ENCODE results near the gene CACNG8.

- TF ChIP-seq EZH2 (IDR thresholded peaks at IDR 0.05; ENCODE audit: insufficient read depth, poor library complexity, severe bottlenecking): no peak
- no peak for TF ChIP-seq EZH2phosphoT487 (IDR thresholded peaks at IDR 0.05; ENCODE audit: insufficient read depth, low read depth)
Measured at GRCh38 chr19:53947624-53948023, 15.1 kb upstream of the CACNG8 start.

Data from GM23248 (cell line).